DOHH2 (cell line): ENCODE measurements around the gene MSRB3.
A peak's percentile ranks its signal among the peaks of the same experiment; 100 is the strongest.

ENCODE experiments used
- H3F3A ChIP-seq: fragments of 200-600 bp; sonication (generic), shearing (Covaris generic); 2 replicates; pipeline ENCODE4 v1.6.0; 2016; ENCODE audit warnings: antibody characterized with exemption, mild to moderate bottlenecking; ENCODE audit not compliant: control insufficient read depth, insufficient read depth
- H3K27ac ChIP-seq: fragments of 200-600 bp; sonication (generic); 2 replicates; pipeline ENCODE4 v1.5.1; 2014; ENCODE audit warnings: low read depth, mild to moderate bottlenecking, low read length, moderate library complexity
- H3K27me3 ChIP-seq: fragments of 200-600 bp; sonication (generic); 2 replicates; pipeline ENCODE4 v1.6.1; 2014; ENCODE audit warnings: mild to moderate bottlenecking, low read length, mixed read lengths; ENCODE audit not compliant: control insufficient read depth
- H3K36me3 ChIP-seq: fragments of 200-600 bp; sonication (generic); 2 replicates; pipeline ENCODE4 v1.6.1; 2014; ENCODE audit warnings: mild to moderate bottlenecking, low read length, moderate library complexity, mixed read lengths; ENCODE audit not compliant: control insufficient read depth
- H3K4me1 ChIP-seq: fragments of 200-600 bp; sonication (generic); 2 replicates; pipeline ENCODE4 v1.6.1; 2014; ENCODE audit warnings: mild to moderate bottlenecking, low read length, mixed read lengths; ENCODE audit not compliant: control insufficient read depth
- H3K4me2 ChIP-seq: fragments of 200-600 bp; sonication (generic); 2 replicates; pipeline ENCODE4 v1.6.0; 2014; ENCODE audit warnings: mild to moderate bottlenecking, low read length, moderate library complexity
- H3K4me3 ChIP-seq: fragments of 200-600 bp; sonication (generic); 2 replicates; pipeline ENCODE4 v1.5.1; 2014; ENCODE audit warnings: mild to moderate bottlenecking, low read length, mixed read lengths
- H3K79me2 ChIP-seq: fragments of 200-600 bp; sonication (generic); 2 replicates; pipeline ENCODE4 v1.6.1; 2014; ENCODE audit warnings: mild to moderate bottlenecking, low read length, mixed read lengths; ENCODE audit not compliant: control insufficient read depth
- H3K9me2 ChIP-seq: fragments of 200-600 bp; sonication (generic); replicated peaks from 2 replicates; pipeline ENCODE4 v1.6.1; 2014; ENCODE audit warnings: mild to moderate bottlenecking, low read length, mixed read lengths; ENCODE audit not compliant: control insufficient read depth
- H3K9me3 ChIP-seq: fragments of 200-600 bp; sonication (generic); 2 replicates; pipeline ENCODE4 v1.6.1; 2014; ENCODE audit warnings: antibody characterized with exemption, low read length, mixed read lengths; ENCODE audit not compliant: control insufficient read depth, insufficient read depth
- H4K20me1 ChIP-seq: fragments of 200-600 bp; sonication (generic); 2 replicates; pipeline ENCODE4 v1.6.0; 2014; ENCODE audit warnings: low read depth, mild to moderate bottlenecking, antibody characterized with exemption, low read length, moderate library complexity; ENCODE audit not compliant: control insufficient read depth, insufficient read depth
- EZH2phosphoT487 ChIP-seq: fragments of 200-600 bp; sonication (generic); IDR thresholded peaks from 2 replicates; pipeline ENCODE4 v1.6.1; 2017; ENCODE audit warnings: borderline replicate concordance, mild to moderate bottlenecking, antibody characterized with exemption, low read length, moderate library complexity, mixed read lengths
- TF ChIP-seq, protein P1 (sequence below): fragments of 200-600 bp; sonication (generic); IDR thresholded peaks from one replicate; pipeline ENCODE4 v1.5.1; 2014; ENCODE audit warnings: antibody characterized with exemption, mild to moderate bottlenecking, low read depth, low read length; ENCODE audit not compliant: poor library complexity, severe bottlenecking

The MSRB3 gene

DNA sequence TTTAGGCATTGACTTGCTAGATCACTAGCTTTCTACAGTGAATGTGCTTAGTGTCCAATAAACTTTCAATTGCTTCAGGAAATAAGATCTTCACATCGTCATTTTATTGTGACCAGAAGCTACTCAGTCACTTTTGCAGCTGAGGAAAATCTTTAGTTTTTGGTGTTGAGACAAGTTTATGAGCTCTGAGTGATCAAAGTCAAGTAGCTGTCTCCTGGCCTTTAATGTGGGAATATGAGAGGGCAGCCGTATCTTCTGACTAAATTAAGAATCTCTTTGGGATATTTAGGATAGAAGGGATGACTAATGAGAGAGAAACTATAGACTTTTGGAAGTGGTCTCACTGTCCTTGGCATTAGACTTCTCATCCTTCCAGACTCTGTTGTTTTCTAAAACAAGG lies 21.6 kb downstream of the MSRB3 start:
- Histone ChIP-seq H3K36me3 (no peaks in the 10 kb centered on the region), H3K79me2 (no peaks in the 10 kb centered on the region), H3K27me3 (peaks cover 29% of the 10 kb centered on the region), H3K4me3 (no peak overlapping the region), H3K9me2 (no peaks in the 10 kb centered on the region), H3K4me1 (no peaks in the 10 kb centered on the region), H3K4me2 (no peak overlapping the region), H4K20me1 (no peaks in the 10 kb centered on the region), H3K27ac (no peak overlapping the region), H3F3A (no peaks in the 10 kb centered on the region), H3K9me3 (no peaks in the 10 kb centered on the region)
- TF ChIP-seq EZH2phosphoT487: no peak
- TF ChIP-seq, protein P1, sequence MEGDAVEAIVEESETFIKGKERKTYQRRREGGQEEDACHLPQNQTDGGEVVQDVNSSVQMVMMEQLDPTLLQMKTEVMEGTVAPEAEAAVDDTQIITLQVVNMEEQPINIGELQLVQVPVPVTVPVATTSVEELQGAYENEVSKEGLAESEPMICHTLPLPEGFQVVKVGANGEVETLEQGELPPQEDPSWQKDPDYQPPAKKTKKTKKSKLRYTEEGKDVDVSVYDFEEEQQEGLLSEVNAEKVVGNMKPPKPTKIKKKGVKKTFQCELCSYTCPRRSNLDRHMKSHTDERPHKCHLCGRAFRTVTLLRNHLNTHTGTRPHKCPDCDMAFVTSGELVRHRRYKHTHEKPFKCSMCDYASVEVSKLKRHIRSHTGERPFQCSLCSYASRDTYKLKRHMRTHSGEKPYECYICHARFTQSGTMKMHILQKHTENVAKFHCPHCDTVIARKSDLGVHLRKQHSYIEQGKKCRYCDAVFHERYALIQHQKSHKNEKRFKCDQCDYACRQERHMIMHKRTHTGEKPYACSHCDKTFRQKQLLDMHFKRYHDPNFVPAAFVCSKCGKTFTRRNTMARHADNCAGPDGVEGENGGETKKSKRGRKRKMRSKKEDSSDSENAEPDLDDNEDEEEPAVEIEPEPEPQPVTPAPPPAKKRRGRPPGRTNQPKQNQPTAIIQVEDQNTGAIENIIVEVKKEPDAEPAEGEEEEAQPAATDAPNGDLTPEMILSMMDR: no peak

GRCh38 chr12:65300679-65301349 lies 22.3 kb downstream of the MSRB3 start:
- H3F3A ChIP-seq: no peaks in the 10 kb centered on the region
- TF ChIP-seq, protein P1: peak; percentile 31
- no peak for TF ChIP-seq EZH2phosphoT487
- no peaks in the 10 kb centered on the region for H3K79me2 ChIP-seq

GRCh38 chr12:65302891-65303290 lies 24.4 kb downstream of the MSRB3 start:
- Histone ChIP-seq H3K27me3 (peaks cover 25% of the 10 kb centered on the region), H4K20me1 (no peaks in the 10 kb centered on the region), H3K4me3 (no peak overlapping the region), H3K9me2 (no peaks in the 10 kb centered on the region), H3K4me2 (no peak overlapping the region), H3K9me3 (no peaks in the 10 kb centered on the region), H3K4me1 (peaks cover 8% of the 10 kb centered on the region), H3F3A (no peaks in the 10 kb centered on the region), H3K27ac (no peak overlapping the region), H3K79me2 (no peaks in the 10 kb centered on the region), H3K36me3 (no peaks in the 10 kb centered on the region)
- no peak for TF ChIP-seq EZH2phosphoT487
- TF ChIP-seq, protein P1: no peak

More at GRCh38 chr12:65300679-65301349, 22.3 kb downstream of the MSRB3 start:
- H4K20me1 ChIP-seq: no peaks in the 10 kb centered on the region
- no peaks in the 10 kb centered on the region for H3K9me3 ChIP-seq
- no peak overlapping the region for H3K4me2 ChIP-seq
- H3K4me3 ChIP-seq: no peak overlapping the region
- H3K27ac ChIP-seq: no peak overlapping the region
- no peaks in the 10 kb centered on the region for H3K36me3 ChIP-seq
- no peaks in the 10 kb centered on the region for H3K9me2 ChIP-seq
- no peaks in the 10 kb centered on the region for H3K4me1 ChIP-seq
- H3K27me3 ChIP-seq: peaks cover 27% of the 10 kb centered on the region
